H1 (cell line): ENCODE results near the gene OCLN. TPM values are rescaled to one million over a fixed set of nuclear protein-coding genes. Genes with fewer than 3 reads are reported as not detected.

Experiments
- CBX8 ChIP-seq: fragments of 300-800, 300-1000 bp; sonication (generic); IDR thresholded peaks from 2 replicates; pipeline ENCODE4 v1.7.1; 2016; ENCODE audit warnings: low read depth, low read length, borderline replicate concordance
- EP300 ChIP-seq, 2 experiments: IDR thresholded peaks; 1 replicate in 1 of 2; 2 replicates in 1 of 2; pipeline ENCODE4 v1.6.1; 2011 to 2012; ENCODE audit warnings: low read depth in 2 of 2, low read length in 2 of 2, mild to moderate bottlenecking in 2 of 2, borderline replicate concordance in 1 of 2, inconsistent platforms in 1 of 2, moderate library complexity in 1 of 2
- polyA plus RNA-seq, 7 experiments: library from polyadenylated mRNA; depleted of rRNA in 3 of 7; stranded (reverse) in 5 of 7; unstranded in 2 of 7; fragments of >200 nt in 5 of 7; fragments of 200-250 nt in 2 of 7; gene quantifications; 1 replicate in 5 of 7; 2 replicates in 1 of 7; 4 replicates in 1 of 7; pipeline versions ENCODE4 v1.2.1 to v1.2.3, GENCODE V29; 2011 to 2013; ENCODE audit warnings: missing spikeins in 2 of 7, mixed read lengths in 2 of 7
- total RNA-seq: library from RNA; stranded (reverse); fragmentation: NEBNext Ultra II Directional; extraction: Animal tissue kit (Norgen Biotek cat#: 25700); gene quantifications from 2 replicates; pipeline ENCODE4 v1.2.1, GENCODE V29; 2021
- TF ChIP-seq, protein P1 (sequence below): IDR thresholded peaks from 2 replicates; pipeline ENCODE4 v1.6.1; 2011; ENCODE audit warnings: low read length, improper control_type of control experiment
- TF ChIP-seq, protein P2 (sequence below): IDR thresholded peaks from 2 replicates; pipeline ENCODE4 v1.6.1; 2012; ENCODE audit warnings: low read length, inconsistent platforms

Gene OCLN
- total and polyA plus RNA-seq, 2 of the 8 experiments (the other 6 are each of a cell fraction or from before 2014, with no cell fraction given), result 27.9 to 85.5 TPM

DNA sequence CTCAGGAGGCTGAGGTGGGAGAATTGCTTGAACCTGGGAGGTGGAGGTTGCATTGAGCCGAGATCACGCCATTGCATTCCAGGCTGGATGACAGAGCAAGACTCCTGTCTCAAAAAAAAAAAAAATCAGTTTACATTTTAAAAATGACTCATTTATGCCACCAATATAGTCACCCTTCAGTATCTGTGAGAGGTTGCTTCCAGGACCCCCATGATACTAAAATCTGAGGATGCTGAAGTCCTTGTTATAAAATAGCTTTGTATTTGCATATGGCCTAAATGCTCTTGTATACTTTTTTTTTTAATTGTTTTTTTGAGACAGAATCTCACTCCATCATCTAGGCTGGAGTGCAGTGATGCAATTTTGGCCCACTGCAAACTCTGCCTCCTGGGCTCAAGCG lies 5.8 kb downstream of the OCLN start (continued):
- TF ChIP-seq, protein P1, sequence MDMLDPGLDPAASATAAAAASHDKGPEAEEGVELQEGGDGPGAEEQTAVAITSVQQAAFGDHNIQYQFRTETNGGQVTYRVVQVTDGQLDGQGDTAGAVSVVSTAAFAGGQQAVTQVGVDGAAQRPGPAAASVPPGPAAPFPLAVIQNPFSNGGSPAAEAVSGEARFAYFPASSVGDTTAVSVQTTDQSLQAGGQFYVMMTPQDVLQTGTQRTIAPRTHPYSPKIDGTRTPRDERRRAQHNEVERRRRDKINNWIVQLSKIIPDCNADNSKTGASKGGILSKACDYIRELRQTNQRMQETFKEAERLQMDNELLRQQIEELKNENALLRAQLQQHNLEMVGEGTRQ, result no peak
- no peak for TF ChIP-seq CBX8
- no peak for TF ChIP-seq EP300 (IDR thresholded peaks at IDR 0.05; ENCODE audit: borderline replicate concordance in 1 of 2, low read depth in 2 of 2, low read length in 2 of 2)
- TF ChIP-seq, protein P2, sequence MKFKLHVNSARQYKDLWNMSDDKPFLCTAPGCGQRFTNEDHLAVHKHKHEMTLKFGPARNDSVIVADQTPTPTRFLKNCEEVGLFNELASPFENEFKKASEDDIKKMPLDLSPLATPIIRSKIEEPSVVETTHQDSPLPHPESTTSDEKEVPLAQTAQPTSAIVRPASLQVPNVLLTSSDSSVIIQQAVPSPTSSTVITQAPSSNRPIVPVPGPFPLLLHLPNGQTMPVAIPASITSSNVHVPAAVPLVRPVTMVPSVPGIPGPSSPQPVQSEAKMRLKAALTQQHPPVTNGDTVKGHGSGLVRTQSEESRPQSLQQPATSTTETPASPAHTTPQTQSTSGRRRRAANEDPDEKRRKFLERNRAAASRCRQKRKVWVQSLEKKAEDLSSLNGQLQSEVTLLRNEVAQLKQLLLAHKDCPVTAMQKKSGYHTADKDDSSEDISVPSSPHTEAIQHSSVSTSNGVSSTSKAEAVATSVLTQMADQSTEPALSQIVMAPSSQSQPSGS, result no peak
